HG02678 (cell line): ENCODE data around the gene CFHR2.

Source experiments
- ATAC-seq: cut with Tn5 transposase; IDR thresholded peaks from one replicate; pipeline ENCODE4 v1.9.1; 2021; ENCODE audit warnings: mild to moderate bottlenecking, moderate library complexity; ENCODE audit not compliant: unreplicated experiment

The CFHR2 gene

GRCh38 chr1:196997423-196997822 is 53.9 kb downstream of the CFHR2 start:
- ATAC-seq = no peak

- no peak for ATAC-seq
These were observed 58.3 kb downstream of the CFHR2 start for GRCh38 chr1:197001828-197002227.

- ATAC-seq = no peak
These were observed 59.6 kb downstream of the CFHR2 start for GRCh38 chr1:197003132-197003531.

GRCh38 chr1:197008861-197009260 is 65.3 kb downstream of the CFHR2 start:
- ATAC-seq = no peak
